PC-3 (cell line): ENCODE data around the gene C1QTNF4.
"Not testable (repeated sequence)": the region's sequence is repeated elsewhere in the genome, so short reads cannot be mapped to it uniquely, and the experiment has no call there.

ENCODE experiments used
- EZH2 ChIP-seq: fragments of 300-600 bp; sonication (generic); IDR thresholded peaks from one replicate; pipeline ENCODE4 v1.6.1; 2017; ENCODE audit warnings: antibody characterized with exemption, mild to moderate bottlenecking, low read length; ENCODE audit not compliant: unreplicated experiment
- TF ChIP-seq, protein P1 (sequence below): fragments of 300-600 bp; sonication (generic); conservative IDR thresholded peaks from 2 replicates; pipeline ENCODE4 v1.5.1; 2017; ENCODE audit warnings: antibody characterized with exemption, low read depth, mild to moderate bottlenecking, low read length

DNA sequence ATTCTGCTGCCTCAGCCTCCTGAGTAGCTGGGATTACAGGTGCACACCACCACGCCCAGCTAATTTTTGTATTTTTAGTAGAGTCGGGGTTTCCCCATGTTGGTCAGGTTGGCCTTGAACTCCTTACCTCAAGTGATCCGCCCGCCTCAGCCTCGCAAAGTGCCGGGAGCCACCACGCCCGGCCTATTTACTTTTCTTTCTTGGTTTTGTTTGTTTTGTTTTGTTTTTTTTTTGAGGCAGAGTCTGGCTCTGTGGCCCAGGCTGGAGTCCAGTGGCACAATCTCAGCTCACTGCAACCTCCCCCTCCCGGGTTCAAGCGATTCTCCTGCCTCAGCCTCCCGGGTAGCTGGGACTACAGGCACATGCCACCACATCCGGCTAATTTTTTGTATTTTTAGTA, 37.2 kb downstream of the C1QTNF4 start:
- TF ChIP-seq, protein P1, sequence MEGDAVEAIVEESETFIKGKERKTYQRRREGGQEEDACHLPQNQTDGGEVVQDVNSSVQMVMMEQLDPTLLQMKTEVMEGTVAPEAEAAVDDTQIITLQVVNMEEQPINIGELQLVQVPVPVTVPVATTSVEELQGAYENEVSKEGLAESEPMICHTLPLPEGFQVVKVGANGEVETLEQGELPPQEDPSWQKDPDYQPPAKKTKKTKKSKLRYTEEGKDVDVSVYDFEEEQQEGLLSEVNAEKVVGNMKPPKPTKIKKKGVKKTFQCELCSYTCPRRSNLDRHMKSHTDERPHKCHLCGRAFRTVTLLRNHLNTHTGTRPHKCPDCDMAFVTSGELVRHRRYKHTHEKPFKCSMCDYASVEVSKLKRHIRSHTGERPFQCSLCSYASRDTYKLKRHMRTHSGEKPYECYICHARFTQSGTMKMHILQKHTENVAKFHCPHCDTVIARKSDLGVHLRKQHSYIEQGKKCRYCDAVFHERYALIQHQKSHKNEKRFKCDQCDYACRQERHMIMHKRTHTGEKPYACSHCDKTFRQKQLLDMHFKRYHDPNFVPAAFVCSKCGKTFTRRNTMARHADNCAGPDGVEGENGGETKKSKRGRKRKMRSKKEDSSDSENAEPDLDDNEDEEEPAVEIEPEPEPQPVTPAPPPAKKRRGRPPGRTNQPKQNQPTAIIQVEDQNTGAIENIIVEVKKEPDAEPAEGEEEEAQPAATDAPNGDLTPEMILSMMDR, result not testable (repeated sequence)
- not testable (repeated sequence) for TF ChIP-seq EZH2
